Panc1 (cell line): Measurements from ENCODE around the gene AVEN.

ENCODE experiments used
- POLR2AphosphoS5 ChIP-seq: IDR thresholded peaks from 2 replicates; pipeline ENCODE4 v1.6.1; 2012; ENCODE audit warnings: mild to moderate bottlenecking, low read depth, low read length, moderate library complexity
- SIN3A ChIP-seq: IDR thresholded peaks from 2 replicates; pipeline ENCODE4 v1.6.1; 2012; ENCODE audit warnings: low read depth, mild to moderate bottlenecking, low read length, moderate library complexity, borderline replicate concordance; ENCODE audit not compliant: insufficient read depth
- TCF7L2 ChIP-seq: IDR thresholded peaks from 2 replicates; pipeline ENCODE4 v1.6.1; 2011; ENCODE audit warnings: mild to moderate bottlenecking, low read depth, low read length, inconsistent platforms
- TF ChIP-seq, protein P1 (sequence below): fragments of 450-650 bp; IDR thresholded peaks from 2 replicates; pipeline ENCODE4 v1.5.1; 2017; ENCODE audit warnings: mild to moderate bottlenecking
- TF ChIP-seq, protein P2 (sequence below), 2 experiments: IDR thresholded peaks; 2 replicates each; pipeline ENCODE4 v1.6.1; 2011 to 2012; ENCODE audit warnings: low read depth in 2 of 2, control low read depth in 1 of 2, low read length in 1 of 2, mild to moderate bottlenecking in 1 of 2, moderate library complexity in 1 of 2; ENCODE audit not compliant: insufficient read depth in 1 of 2

DNA sequence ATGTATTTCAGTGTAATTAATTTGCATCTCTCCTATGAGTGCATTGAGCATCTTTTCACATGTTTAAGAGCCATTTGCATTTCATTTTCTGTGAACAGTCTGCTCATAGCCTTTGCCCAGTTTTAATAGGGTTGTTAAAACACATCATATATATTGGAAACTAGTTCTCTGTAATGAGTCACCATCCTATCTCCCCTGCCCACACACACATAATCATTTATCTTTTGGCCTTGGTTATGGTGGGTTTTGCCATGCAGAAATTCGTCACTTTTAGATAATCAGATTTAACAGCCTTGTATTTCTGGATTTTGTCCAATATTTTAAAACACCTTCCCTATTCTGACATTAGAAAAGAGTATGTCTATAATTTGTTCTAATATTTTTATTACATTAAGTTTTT lies 82.6 kb downstream of the AVEN start:
- TF ChIP-seq, protein P1, sequence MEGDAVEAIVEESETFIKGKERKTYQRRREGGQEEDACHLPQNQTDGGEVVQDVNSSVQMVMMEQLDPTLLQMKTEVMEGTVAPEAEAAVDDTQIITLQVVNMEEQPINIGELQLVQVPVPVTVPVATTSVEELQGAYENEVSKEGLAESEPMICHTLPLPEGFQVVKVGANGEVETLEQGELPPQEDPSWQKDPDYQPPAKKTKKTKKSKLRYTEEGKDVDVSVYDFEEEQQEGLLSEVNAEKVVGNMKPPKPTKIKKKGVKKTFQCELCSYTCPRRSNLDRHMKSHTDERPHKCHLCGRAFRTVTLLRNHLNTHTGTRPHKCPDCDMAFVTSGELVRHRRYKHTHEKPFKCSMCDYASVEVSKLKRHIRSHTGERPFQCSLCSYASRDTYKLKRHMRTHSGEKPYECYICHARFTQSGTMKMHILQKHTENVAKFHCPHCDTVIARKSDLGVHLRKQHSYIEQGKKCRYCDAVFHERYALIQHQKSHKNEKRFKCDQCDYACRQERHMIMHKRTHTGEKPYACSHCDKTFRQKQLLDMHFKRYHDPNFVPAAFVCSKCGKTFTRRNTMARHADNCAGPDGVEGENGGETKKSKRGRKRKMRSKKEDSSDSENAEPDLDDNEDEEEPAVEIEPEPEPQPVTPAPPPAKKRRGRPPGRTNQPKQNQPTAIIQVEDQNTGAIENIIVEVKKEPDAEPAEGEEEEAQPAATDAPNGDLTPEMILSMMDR, result no peak
- TF ChIP-seq POLR2AphosphoS5 (no peak), SIN3A (no peak), TCF7L2 (no peak)
- TF ChIP-seq, protein P2, sequence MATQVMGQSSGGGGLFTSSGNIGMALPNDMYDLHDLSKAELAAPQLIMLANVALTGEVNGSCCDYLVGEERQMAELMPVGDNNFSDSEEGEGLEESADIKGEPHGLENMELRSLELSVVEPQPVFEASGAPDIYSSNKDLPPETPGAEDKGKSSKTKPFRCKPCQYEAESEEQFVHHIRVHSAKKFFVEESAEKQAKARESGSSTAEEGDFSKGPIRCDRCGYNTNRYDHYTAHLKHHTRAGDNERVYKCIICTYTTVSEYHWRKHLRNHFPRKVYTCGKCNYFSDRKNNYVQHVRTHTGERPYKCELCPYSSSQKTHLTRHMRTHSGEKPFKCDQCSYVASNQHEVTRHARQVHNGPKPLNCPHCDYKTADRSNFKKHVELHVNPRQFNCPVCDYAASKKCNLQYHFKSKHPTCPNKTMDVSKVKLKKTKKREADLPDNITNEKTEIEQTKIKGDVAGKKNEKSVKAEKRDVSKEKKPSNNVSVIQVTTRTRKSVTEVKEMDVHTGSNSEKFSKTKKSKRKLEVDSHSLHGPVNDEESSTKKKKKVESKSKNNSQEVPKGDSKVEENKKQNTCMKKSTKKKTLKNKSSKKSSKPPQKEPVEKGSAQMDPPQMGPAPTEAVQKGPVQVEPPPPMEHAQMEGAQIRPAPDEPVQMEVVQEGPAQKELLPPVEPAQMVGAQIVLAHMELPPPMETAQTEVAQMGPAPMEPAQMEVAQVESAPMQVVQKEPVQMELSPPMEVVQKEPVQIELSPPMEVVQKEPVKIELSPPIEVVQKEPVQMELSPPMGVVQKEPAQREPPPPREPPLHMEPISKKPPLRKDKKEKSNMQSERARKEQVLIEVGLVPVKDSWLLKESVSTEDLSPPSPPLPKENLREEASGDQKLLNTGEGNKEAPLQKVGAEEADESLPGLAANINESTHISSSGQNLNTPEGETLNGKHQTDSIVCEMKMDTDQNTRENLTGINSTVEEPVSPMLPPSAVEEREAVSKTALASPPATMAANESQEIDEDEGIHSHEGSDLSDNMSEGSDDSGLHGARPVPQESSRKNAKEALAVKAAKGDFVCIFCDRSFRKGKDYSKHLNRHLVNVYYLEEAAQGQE (IDR thresholded peaks at IDR 0.05; ENCODE audit: insufficient read depth in 1 of 2, low read depth in 2 of 2, low read length in 1 of 2), result no peak
